Tibial artery (tissue), 4 donors: ENCODE results near the gene ETDA.

Source experiments
- DNase-seq, 2 donors: peaks; one replicate each; pipeline ENCODE4 v3.0.0-alpha.2; 2019
- H3K27ac ChIP-seq, 2 donors: fragments of 200-600 bp; sonication (generic) in 1 of 2; 1 replicate in 1 of 2; 2 replicates in 1 of 2; pipeline ENCODE4 v1.5.1; 2018 to 2019; ENCODE audit warnings: mild to moderate bottlenecking in 1 of 2
- H3K27me3 ChIP-seq, 2 donors: fragments of 200-600 bp; sonication (generic) in 1 of 2; one replicate each; pipeline versions ENCODE4 v1.5.1 to v1.6.0; 2016 to 2019
- H3K36me3 ChIP-seq, 3 donors: fragments of 200-600 bp; sonication (generic) in 2 of 3; one replicate each; pipeline ENCODE4 v1.5.1; 2016 to 2019; ENCODE audit warnings: mild to moderate bottlenecking in 2 of 3
- H3K4me1 ChIP-seq, 4 donors: fragments of 200-600 bp; sonication (generic) in 2 of 4; 1 replicate in 3 of 4; 2 replicates in 1 of 4; pipeline ENCODE4 v1.5.1; 2016 to 2019
- H3K4me3 ChIP-seq, 2 donors: fragments of 200-600 bp; sonication (generic) in 1 of 2; 1 replicate in 1 of 2; 2 replicates in 1 of 2; pipeline ENCODE4 v1.5.1; 2018 to 2019; ENCODE audit warnings: mild to moderate bottlenecking in 2 of 2
- H3K9me3 ChIP-seq, 3 donors: fragments of 200-600 bp; sonication (generic) in 1 of 3; one replicate each; pipeline ENCODE4 v1.5.1; 2016 to 2019
- intact Hi-C: fragments of 100-400 bp; cut with DNase I; formaldehyde crosslinking; loops from one replicate; pipeline ENCODE4 v1.15.0; 2023; ENCODE audit warnings: low total_unique reads
- TF ChIP-seq, protein P1 (sequence below), 2 experiments: fragments of 200-600 bp in 1 of 2; fragments of 450-650 bp in 1 of 2; IDR thresholded peaks; one replicate each; pipeline ENCODE4 v1.5.1; 2017 to 2019; ENCODE audit warnings: antibody characterized with exemption in 2 of 2, mild to moderate bottlenecking in 1 of 2, moderate library complexity in 1 of 2

Gene ETDA

DNA sequence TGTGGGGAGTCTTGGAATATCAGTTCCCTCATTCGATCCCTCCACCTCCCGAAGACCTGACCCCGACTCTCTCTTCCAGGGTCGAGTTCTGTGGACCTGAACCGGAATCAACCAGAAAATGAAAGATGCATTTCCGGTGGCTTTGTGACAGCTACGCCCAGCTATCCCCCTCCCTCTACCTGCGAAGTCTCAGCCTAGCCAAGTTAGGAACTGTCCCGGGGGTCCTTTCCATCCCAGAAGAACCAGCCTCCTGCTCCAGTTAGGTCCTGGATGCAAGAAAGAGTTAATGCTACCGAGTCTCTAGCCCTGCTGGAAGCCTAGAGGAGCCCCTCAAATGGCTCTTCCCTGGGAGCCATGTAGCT lies 44.1 kb downstream of the ETDA start:
- H3K27ac ChIP-seq, result no peak overlapping the region
- peaks cover 0 to 11% (median 0%) of the 10 kb centered on the region in 3 donors for H3K9me3 ChIP-seq
- TF ChIP-seq, protein P1, sequence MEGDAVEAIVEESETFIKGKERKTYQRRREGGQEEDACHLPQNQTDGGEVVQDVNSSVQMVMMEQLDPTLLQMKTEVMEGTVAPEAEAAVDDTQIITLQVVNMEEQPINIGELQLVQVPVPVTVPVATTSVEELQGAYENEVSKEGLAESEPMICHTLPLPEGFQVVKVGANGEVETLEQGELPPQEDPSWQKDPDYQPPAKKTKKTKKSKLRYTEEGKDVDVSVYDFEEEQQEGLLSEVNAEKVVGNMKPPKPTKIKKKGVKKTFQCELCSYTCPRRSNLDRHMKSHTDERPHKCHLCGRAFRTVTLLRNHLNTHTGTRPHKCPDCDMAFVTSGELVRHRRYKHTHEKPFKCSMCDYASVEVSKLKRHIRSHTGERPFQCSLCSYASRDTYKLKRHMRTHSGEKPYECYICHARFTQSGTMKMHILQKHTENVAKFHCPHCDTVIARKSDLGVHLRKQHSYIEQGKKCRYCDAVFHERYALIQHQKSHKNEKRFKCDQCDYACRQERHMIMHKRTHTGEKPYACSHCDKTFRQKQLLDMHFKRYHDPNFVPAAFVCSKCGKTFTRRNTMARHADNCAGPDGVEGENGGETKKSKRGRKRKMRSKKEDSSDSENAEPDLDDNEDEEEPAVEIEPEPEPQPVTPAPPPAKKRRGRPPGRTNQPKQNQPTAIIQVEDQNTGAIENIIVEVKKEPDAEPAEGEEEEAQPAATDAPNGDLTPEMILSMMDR (IDR thresholded peaks at IDR 0.05), result no peak
- no peaks in the 10 kb centered on the region for H3K27me3 ChIP-seq
- DNase-seq, result no peak
- H3K4me3 ChIP-seq, result peak overlapping the region; percentile 26 to 38
- intact Hi-C loops, result no loop called here
- no peaks in the 10 kb centered on the region for H3K4me1 ChIP-seq
- peaks cover 0 to 20% (median 5%) of the 10 kb centered on the region in 3 donors for H3K36me3 ChIP-seq

DNA sequence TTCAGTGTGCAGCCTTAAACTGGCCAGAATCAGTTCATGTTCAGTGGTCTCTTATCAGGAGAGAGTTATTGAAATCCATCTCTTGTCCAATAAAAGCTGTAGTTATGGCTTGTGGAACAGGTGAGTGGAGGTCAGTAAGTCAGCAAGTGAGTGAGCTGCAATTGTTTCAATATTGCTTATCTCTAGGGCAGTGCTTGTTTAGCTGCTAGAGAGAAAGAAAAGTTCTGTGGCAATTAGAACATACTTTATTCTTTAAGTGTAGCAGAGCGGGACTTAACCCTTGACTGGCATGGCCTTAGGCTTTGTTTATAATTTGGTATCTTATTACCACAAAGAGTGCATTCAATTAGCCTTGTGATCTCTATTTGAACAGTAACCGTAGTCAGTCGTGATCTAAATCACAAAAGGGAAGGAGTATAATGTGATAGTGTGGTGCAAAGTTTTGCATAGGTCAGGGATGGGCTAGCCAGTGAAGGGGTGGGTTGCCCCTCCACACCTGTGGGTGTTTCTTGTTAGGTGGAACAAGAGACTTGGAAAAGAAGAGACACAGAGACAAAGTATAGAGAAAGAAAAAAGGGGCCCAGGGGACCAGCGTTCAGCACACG lies 50.5 kb downstream of the ETDA start:
- no peak overlapping the region for H3K4me3 ChIP-seq
- intact Hi-C loops, result no loop called here
- DNase-seq, result no peak
- TF ChIP-seq, protein P1 (IDR thresholded peaks at IDR 0.05), result no peak
- H3K4me1 ChIP-seq, result no peaks in the 10 kb centered on the region
- peaks cover 0 to 4% (median 0%) of the 10 kb centered on the region in 3 donors for H3K36me3 ChIP-seq
- no peaks in the 10 kb centered on the region for H3K27me3 ChIP-seq
- peaks cover 0 to 8% (median 0%) of the 10 kb centered on the region in 3 donors for H3K9me3 ChIP-seq
- H3K27ac ChIP-seq, result no peak overlapping the region
